NCI-H2171 (cell line): Measurements from ENCODE around the gene MAN2A1.

Experiments
- DNase-seq: peaks from one replicate; lab custom pipeline; 2025; lab: John Stamatoyannopoulos, UW

Gene MAN2A1

GRCh38 chr5:109689740-109690241, at the start of gene MAN2A1:
MAN2A1 (plus strand) TSS chr5:109689927; CDS start chr5:109690418, 491 bp downstream.
- peak; percentile 24 for DNase-seq

GRCh38 chr5:109640976-109641375, 48.8 kb upstream of the MAN2A1 start:
- DNase-seq: no peak

GRCh38 chr5:109643791-109644350, 45.9 kb upstream of the MAN2A1 start:
- DNase-seq: no peak

GRCh38 chr5:109644829-109645228, 44.9 kb upstream of the MAN2A1 start:
- no peak for DNase-seq

- peak; percentile 78 for DNase-seq
Measured at GRCh38 chr5:109645707-109646192, 44.0 kb upstream of the MAN2A1 start.

GRCh38 chr5:109649318-109649717, 40.4 kb upstream of the MAN2A1 start:
- no peak for DNase-seq

GRCh38 chr5:109650493-109650892, 39.2 kb upstream of the MAN2A1 start:
- no peak for DNase-seq

GRCh38 chr5:109652096-109652495, 37.6 kb upstream of the MAN2A1 start:
- DNase-seq: no peak

- no peak for DNase-seq
Measured at GRCh38 chr5:109653042-109653441, 36.7 kb upstream of the MAN2A1 start.

GRCh38 chr5:109653561-109654239, 36.0 kb upstream of the MAN2A1 start:
- DNase-seq: no peak

GRCh38 chr5:109654455-109654854, 35.3 kb upstream of the MAN2A1 start:
- DNase-seq: no peak

- DNase-seq: no peak
Measured at GRCh38 chr5:109655841-109656240, 33.9 kb upstream of the MAN2A1 start.

- no peak for DNase-seq
Measured at GRCh38 chr5:109656829-109657228, 32.9 kb upstream of the MAN2A1 start.

- DNase-seq: no peak
Measured at GRCh38 chr5:109659901-109660300, 29.8 kb upstream of the MAN2A1 start.

GRCh38 chr5:109660301-109660700, 29.4 kb upstream of the MAN2A1 start:
- no peak for DNase-seq

- no peak for DNase-seq
Measured at GRCh38 chr5:109668237-109668636, 21.5 kb upstream of the MAN2A1 start.

GRCh38 chr5:109668668-109669422, 20.9 kb upstream of the MAN2A1 start:
- DNase-seq: no peak

GRCh38 chr5:109669991-109670706, 19.6 kb upstream of the MAN2A1 start:
- no peak for DNase-seq

GRCh38 chr5:109671136-109671535, 18.6 kb upstream of the MAN2A1 start:
- DNase-seq: no peak

- no peak for DNase-seq
Measured at GRCh38 chr5:109674596-109674995, 15.1 kb upstream of the MAN2A1 start.

- DNase-seq: no peak
Measured at GRCh38 chr5:109676920-109677319, 12.8 kb upstream of the MAN2A1 start.

- no peak for DNase-seq
Measured at GRCh38 chr5:109678447-109678846, 11.3 kb upstream of the MAN2A1 start.
